Right atrium auricular region (tissue), 2 donors: Measurements from ENCODE around the gene PPTC7. TPM values are rescaled to one million over a fixed set of nuclear protein-coding genes. Genes with fewer than 3 reads are reported as not detected.
"Not testable (repeated sequence)": the region's sequence is repeated elsewhere in the genome, so short reads cannot be mapped to it uniquely, and the experiment has no call there.

Source experiments
- DNase-seq: peaks from one replicate; pipeline ENCODE4 v3.0.0-alpha.2; 2019; ENCODE audit warnings: low spot score
- H3K27ac ChIP-seq, 2 donors: fragments of 200-600 bp; sonication (generic); 1 replicate in 1 of 2; 2 replicates in 1 of 2; pipeline ENCODE4 v1.5.1; 2016 to 2019
- H3K27me3 ChIP-seq, 2 donors: fragments of 200-600 bp; sonication (generic); one replicate each; pipeline versions ENCODE4 v1.5.1 to v1.6.0; 2017 to 2019
- H3K36me3 ChIP-seq: fragments of 200-600 bp; sonication (generic); one replicate; pipeline ENCODE4 v1.5.1; 2016
- H3K4me1 ChIP-seq, 2 donors: fragments of 200-600 bp; sonication (generic); one replicate each; pipeline versions ENCODE4 v1.5.1 to v1.6.0; 2017 to 2019
- H3K4me3 ChIP-seq, 2 donors: fragments of 200-600 bp; sonication (generic); 1 replicate in 1 of 2; 2 replicates in 1 of 2; pipeline ENCODE4 v1.5.1; 2017 to 2019; ENCODE audit warnings: mild to moderate bottlenecking in 1 of 2, moderate library complexity in 1 of 2
- H3K9me3 ChIP-seq, 2 donors: fragments of 200-600 bp; sonication (generic); one replicate each; pipeline ENCODE4 v1.5.1; 2019
- CTCF ChIP-seq, 2 donors: fragments of 200-600 bp; sonication (generic); IDR thresholded peaks; one replicate each; pipeline ENCODE4 v1.5.1; 2019; ENCODE audit warnings: antibody characterized with exemption in 2 of 2
- total RNA-seq, 2 donors: library from RNA; depleted of rRNA; stranded (reverse); fragments of >200 nt; gene quantifications; one replicate each; pipeline ENCODE4 v1.1.0, GENCODE V29; 2016

Gene PPTC7
- total RNA-seq, 2 donors from 2014 or later = 32.1 to 53.6 TPM

DNA sequence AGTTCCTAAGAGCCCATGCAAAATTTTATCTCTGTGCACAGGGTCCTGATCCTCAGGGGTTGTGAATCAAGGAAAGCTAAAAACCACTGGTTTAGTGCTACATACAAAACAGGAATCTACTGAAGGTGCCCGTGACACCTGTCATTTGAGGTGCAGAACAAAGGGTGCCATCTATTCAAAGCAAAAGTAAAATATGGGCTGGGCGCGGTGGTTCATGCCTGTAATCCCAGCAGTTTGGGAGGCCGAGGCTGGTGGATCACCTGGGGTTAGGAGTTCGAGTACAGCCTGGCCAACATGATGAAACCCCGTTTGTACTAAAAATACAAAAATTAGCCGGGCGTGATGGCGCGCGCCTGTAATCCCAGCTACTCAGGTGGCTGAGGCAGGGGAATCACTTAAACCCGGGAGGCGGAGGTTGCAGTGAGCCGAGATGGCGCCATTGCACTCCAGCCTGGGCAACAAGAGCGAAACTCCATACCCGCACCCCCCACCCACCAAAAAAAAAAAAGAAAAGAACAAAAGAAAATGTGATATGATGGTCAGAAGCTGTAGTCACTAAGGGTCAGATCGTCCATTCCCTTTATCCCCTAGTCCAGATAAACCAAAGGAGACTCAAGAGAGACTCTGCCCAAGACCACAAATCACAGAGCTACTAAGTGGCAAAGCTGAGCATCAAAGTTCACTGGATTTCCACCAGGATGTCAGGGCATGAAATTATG, 3.4 kb downstream of the PPTC7 start:
- no peaks in the 10 kb centered on the region for H3K9me3 ChIP-seq
- no peaks in the 10 kb centered on the region for H3K36me3 ChIP-seq
- TF ChIP-seq CTCF (IDR thresholded peaks at IDR 0.05) = no peak
- peak overlapping the region; percentile 97 to 98 for H3K27ac ChIP-seq
- no peaks in the 10 kb centered on the region for H3K27me3 ChIP-seq
- H3K4me3 ChIP-seq = no peak overlapping the region
- DNase-seq = no peak
- H3K4me1 ChIP-seq = peaks cover 0 to 71% of the 10 kb centered on the region in 2 donors

DNA sequence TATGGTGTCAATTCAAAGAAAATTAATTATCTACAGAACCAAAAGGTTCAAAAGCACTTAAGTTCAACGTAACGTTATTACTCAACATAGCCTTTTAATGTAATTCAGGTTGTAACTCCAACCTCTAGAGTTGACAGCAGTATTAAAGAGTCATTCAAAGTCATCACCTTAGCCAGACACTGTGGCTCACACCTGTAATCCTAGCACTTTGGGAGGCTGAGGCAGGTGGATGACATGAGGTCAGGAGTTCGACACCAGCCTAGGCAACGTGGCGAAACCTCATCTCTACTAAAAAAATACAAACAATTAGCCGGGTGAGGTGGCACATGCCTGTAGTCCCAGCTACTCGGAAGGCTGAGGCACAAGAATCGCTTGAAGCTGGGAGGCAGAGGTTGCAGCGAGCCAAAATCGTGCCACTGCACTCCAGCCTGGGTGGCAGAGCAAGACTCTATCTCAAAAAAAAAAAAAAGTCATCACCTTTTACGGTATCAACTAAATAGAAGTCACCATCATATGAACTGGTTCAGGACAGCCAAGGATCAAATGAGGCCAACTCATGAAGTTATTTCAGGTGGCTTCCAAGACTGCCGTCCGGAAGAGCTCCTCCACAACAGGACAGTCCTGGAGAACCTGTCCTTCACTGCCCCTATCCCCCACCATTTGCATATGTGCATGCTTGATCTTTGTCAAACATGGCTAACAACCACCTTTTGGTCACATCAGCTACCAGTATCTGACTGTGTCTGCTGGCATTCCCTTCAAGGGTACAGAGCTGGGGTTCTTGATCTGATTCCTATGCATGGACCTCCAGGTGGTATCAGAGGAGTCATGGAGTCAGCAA, 4.2 kb downstream of the PPTC7 start:
- Histone ChIP-seq H3K27me3 (no peaks in the 10 kb centered on the region), H3K27ac (peak overlapping the region; percentile 78 to 97), H3K9me3 (no peaks in the 10 kb centered on the region), H3K4me1 (peaks cover 0 to 72% of the 10 kb centered on the region in 2 donors), H3K36me3 (no peaks in the 10 kb centered on the region), H3K4me3 (no peak overlapping the region)
- DNase-seq = no peak
- TF ChIP-seq CTCF (IDR thresholded peaks at IDR 0.05) = no peak

DNA sequence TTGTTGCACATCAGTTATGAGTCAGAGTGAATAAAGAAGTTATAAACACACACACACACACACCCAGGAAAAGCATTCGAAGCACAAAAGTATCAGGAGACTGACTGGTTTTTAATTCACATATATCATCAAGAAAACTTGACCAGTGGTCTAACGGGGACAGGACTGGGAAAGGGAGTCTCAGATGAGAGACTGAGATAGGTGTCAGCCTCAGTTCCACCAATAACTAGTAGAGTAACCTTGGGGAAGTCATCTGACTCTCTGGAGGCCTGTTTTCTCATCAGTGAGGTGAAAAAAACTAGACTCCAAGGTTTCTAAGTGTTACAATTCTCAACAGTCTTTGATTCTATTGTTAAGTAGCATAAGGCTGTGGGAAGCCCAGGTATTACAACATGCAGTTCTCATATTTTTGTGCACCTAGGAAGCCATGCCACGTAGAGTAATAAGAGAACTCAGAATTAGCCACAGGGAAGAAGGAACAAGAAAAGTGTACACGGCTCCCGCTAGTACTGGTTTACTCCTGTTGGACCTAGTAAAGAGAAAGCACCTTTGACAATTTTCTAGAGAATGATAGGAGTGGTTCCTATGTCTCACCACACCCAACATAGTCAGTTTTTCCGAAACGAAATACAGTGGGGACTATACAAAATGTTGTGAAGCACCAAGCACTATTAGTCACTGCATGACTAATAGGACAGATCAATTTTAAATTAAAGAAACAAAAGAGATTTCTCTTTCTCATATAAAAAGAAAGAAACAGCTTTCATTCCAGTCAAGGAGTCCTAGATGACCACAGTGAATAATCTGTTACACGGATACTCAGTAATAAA, 5.0 kb downstream of the PPTC7 start:
- Histone ChIP-seq H3K36me3 (no peaks in the 10 kb centered on the region), H3K27ac (peak overlapping the region; percentile 78 to 97), H3K9me3 (no peaks in the 10 kb centered on the region), H3K4me1 (peaks cover 0 to 67% of the 10 kb centered on the region in 2 donors), H3K27me3 (no peaks in the 10 kb centered on the region), H3K4me3 (peak overlapping the region in 1 of 2 donors; percentile 2)
- DNase-seq = no peak
- TF ChIP-seq CTCF (IDR thresholded peaks at IDR 0.05) = no peak

GRCh38 chr12:110576504-110576903, 6.6 kb downstream of the PPTC7 start:
- Histone ChIP-seq H3K27ac (peak overlapping the region; percentile 31 to 64), H3K9me3 (peaks cover 0 to 6% of the 10 kb centered on the region in 2 donors), H3K27me3 (no peaks in the 10 kb centered on the region), H3K36me3 (no peaks in the 10 kb centered on the region), H3K4me3 (no peak overlapping the region), H3K4me1 (peaks cover 0 to 64% of the 10 kb centered on the region in 2 donors)
- no peak for DNase-seq
- no peak for TF ChIP-seq CTCF (IDR thresholded peaks at IDR 0.05)

GRCh38 chr12:110575326-110575725, 7.8 kb downstream of the PPTC7 start:
- Histone ChIP-seq H3K4me1 (peaks cover 0 to 52% of the 10 kb centered on the region in 2 donors), H3K4me3 (no peak overlapping the region), H3K9me3 (peaks cover 0 to 12% of the 10 kb centered on the region in 2 donors), H3K27ac (peak overlapping the region; percentile 15 to 64), H3K27me3 (no peaks in the 10 kb centered on the region), H3K36me3 (no peaks in the 10 kb centered on the region)
- TF ChIP-seq CTCF (IDR thresholded peaks at IDR 0.05) = no peak
- DNase-seq = no peak

DNA sequence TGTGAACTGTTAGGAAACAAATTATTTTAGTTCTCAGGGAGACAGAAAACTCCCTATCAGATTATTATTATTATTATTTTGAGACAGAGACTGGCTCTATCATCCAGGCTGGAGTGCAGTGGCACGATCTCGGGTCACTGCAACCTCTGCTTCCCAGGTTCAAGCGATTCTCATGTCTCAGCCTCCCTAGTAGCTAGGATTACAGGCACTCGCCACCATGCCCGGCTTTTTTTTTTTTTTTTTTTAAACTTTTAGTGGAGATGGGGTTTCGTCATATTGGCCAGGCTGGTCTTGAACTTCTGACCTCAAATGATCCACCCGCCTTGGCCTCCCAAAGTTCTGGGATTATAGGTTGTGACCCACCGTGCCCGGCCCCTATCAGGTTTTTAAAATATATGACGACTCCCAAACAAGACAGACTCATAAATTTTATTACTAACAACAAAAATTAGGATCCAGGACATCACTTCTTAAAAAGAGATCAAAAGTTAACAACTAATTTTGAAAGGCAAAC, 8.3 kb downstream of the PPTC7 start:
- peaks cover 0 to 46% of the 10 kb centered on the region in 2 donors for H3K4me1 ChIP-seq
- H3K4me3 ChIP-seq, H3K27me3 ChIP-seq, H3K36me3 ChIP-seq, DNase-seq: not testable (repeated sequence)
- peak overlapping the region; percentile 15 to 64 for H3K27ac ChIP-seq
- peaks cover 0 to 13% of the 10 kb centered on the region in 2 donors for H3K9me3 ChIP-seq
